SU-DHL-6 (cell line): ENCODE data around the gene ZBTB16.

Experiments used
- H2AFZ ChIP-seq: fragments of 200-600 bp; sonication (generic); 2 replicates; pipeline ENCODE4 v1.6.1; 2014; ENCODE audit warnings: low read depth, mild to moderate bottlenecking, moderate library complexity, mixed read lengths, antibody characterized with exemption, low read length; ENCODE audit not compliant: severe bottlenecking
- H3F3A ChIP-seq: fragments of 200-600 bp; shearing (Covaris generic); 2 replicates; pipeline ENCODE4 v1.6.0; 2016; ENCODE audit warnings: antibody characterized with exemption, mild to moderate bottlenecking; ENCODE audit not compliant: insufficient read depth
- H3K27ac ChIP-seq: fragments of 200-600 bp; sonication (generic); 2 replicates; pipeline ENCODE4 v1.5.1; 2016; ENCODE audit warnings: low read depth, mild to moderate bottlenecking, low read length, moderate library complexity, mixed read lengths
- H3K27me3 ChIP-seq: fragments of 200-600 bp; sonication (generic), shearing (Covaris generic); 2 replicates; pipeline ENCODE4 v1.6.0; 2014; ENCODE audit warnings: mild to moderate bottlenecking, low read length
- H3K36me3 ChIP-seq: fragments of 200-600 bp; sonication (generic); 2 replicates; pipeline ENCODE4 v1.6.1; 2014; ENCODE audit warnings: mild to moderate bottlenecking, low read length, mixed read lengths
- H3K4me2 ChIP-seq: fragments of 300-600, 200-600 bp; shearing (Covaris generic), sonication (generic); 2 replicates; pipeline ENCODE4 v1.6.0; 2014; ENCODE audit warnings: low read length, low read depth, mild to moderate bottlenecking; ENCODE audit not compliant: poor library complexity, severe bottlenecking
- H3K4me3 ChIP-seq: fragments of 200-600 bp; sonication (generic); 2 replicates; pipeline ENCODE4 v1.5.1; 2014; ENCODE audit warnings: antibody characterized with exemption, low read length, mild to moderate bottlenecking, mixed read lengths; ENCODE audit not compliant: insufficient read depth, poor library complexity, severe bottlenecking
- H3K79me2 ChIP-seq: fragments of 200-600 bp; sonication (generic); 2 replicates; pipeline ENCODE4 v1.6.1; 2014; ENCODE audit warnings: mild to moderate bottlenecking, low read length, moderate library complexity; ENCODE audit not compliant: insufficient read depth
- H3K9ac ChIP-seq: fragments of 200-600 bp; sonication (generic); 2 replicates; pipeline ENCODE4 v1.7.0; 2014; ENCODE audit warnings: mild to moderate bottlenecking, low read length
- H3K9me2 ChIP-seq: fragments of 200-600 bp; sonication (generic); replicated peaks from 2 replicates; pipeline ENCODE4 v1.6.1; 2014; ENCODE audit warnings: low read length; ENCODE audit not compliant: insufficient read depth
- H3K9me3 ChIP-seq: fragments of 200-600 bp; sonication (generic); 2 replicates; pipeline ENCODE4 v1.6.1; 2014; ENCODE audit warnings: low read length, mixed read lengths; ENCODE audit not compliant: insufficient read depth
- H4K20me1 ChIP-seq: fragments of 200-600 bp; sonication (generic); 2 replicates; pipeline ENCODE4 v1.6.1; 2014; ENCODE audit warnings: low read depth, mild to moderate bottlenecking, antibody characterized with exemption, low read length, moderate library complexity, mixed read lengths
- CTCF ChIP-seq: fragments of 200-600 bp; sonication (generic); IDR thresholded peaks from one replicate; pipeline ENCODE4 v1.5.1; 2017; ENCODE audit warnings: antibody characterized with exemption, mild to moderate bottlenecking, low read length, moderate library complexity; ENCODE audit not compliant: insufficient read depth, poor library complexity, severe bottlenecking
- EZH2phosphoT487 ChIP-seq: fragments of 200-600 bp; sonication (generic), shearing (Covaris generic); conservative IDR thresholded peaks from 2 replicates; pipeline ENCODE4 v1.6.1; 2018; ENCODE audit warnings: mild to moderate bottlenecking, antibody characterized with exemption, low read length, moderate library complexity, mixed read lengths

Gene ZBTB16

GRCh38 chr11:114099392-114100178, 40.1 kb downstream of the ZBTB16 start:
- Histone ChIP-seq H3K27me3 (no peaks in the 10 kb centered on the region), H4K20me1 (no peaks in the 10 kb centered on the region), H3K9me3 (no peaks in the 10 kb centered on the region), H3K4me3 (no peak overlapping the region), H3K36me3 (no peaks in the 10 kb centered on the region), H3K4me2 (no peak overlapping the region), H3K79me2 (no peaks in the 10 kb centered on the region), H3F3A (no peaks in the 10 kb centered on the region), H3K9me2 (no peaks in the 10 kb centered on the region), H3K9ac (no peak overlapping the region), H3K27ac (no peak overlapping the region), H2AFZ (no peak overlapping the region)
- TF ChIP-seq EZH2phosphoT487 (no peak), CTCF (no peak)

- no peaks in the 10 kb centered on the region for H3K9me2 ChIP-seq
- no peaks in the 10 kb centered on the region for H4K20me1 ChIP-seq
- no peak overlapping the region for H2AFZ ChIP-seq
- H3K27me3 ChIP-seq, result no peaks in the 10 kb centered on the region
- H3K27ac ChIP-seq, result no peak overlapping the region
- H3K9ac ChIP-seq, result no peak overlapping the region
- H3K79me2 ChIP-seq, result no peaks in the 10 kb centered on the region
- H3K9me3 ChIP-seq, result no peaks in the 10 kb centered on the region
- no peak for TF ChIP-seq CTCF
- TF ChIP-seq EZH2phosphoT487, result no peak
- H3F3A ChIP-seq, result no peaks in the 10 kb centered on the region
- no peaks in the 10 kb centered on the region for H3K36me3 ChIP-seq
- no peak overlapping the region for H3K4me2 ChIP-seq
- H3K4me3 ChIP-seq, result no peak overlapping the region
Measured at GRCh38 chr11:114102993-114103896, 43.7 kb downstream of the ZBTB16 start.

- Histone ChIP-seq H2AFZ (no peak overlapping the region), H3K27me3 (no peaks in the 10 kb centered on the region), H3K27ac (no peak overlapping the region), H3K9me3 (no peaks in the 10 kb centered on the region), H3F3A (no peaks in the 10 kb centered on the region), H3K9me2 (no peaks in the 10 kb centered on the region), H3K79me2 (no peaks in the 10 kb centered on the region), H3K9ac (no peak overlapping the region), H3K4me3 (no peak overlapping the region), H3K36me3 (no peaks in the 10 kb centered on the region), H3K4me2 (no peak overlapping the region), H4K20me1 (no peaks in the 10 kb centered on the region)
- TF ChIP-seq CTCF (no peak), EZH2phosphoT487 (no peak)
Measured at GRCh38 chr11:114105611-114106010, 46.1 kb downstream of the ZBTB16 start.
